Parathyroid adenoma (tissue), 2 donors: ENCODE measurements around the gene SLC12A6.
A peak's percentile ranks its signal among the peaks of the same experiment; 100 is the strongest.

ENCODE experiments used
- H2AFZ ChIP-seq: fragments of 300-600 bp; sonication (generic); one replicate; pipeline ENCODE4 v1.7.0; 2017; ENCODE audit warnings: antibody characterized with exemption, mild to moderate bottlenecking
- H3K27ac ChIP-seq: fragments of 300-600 bp; sonication (generic); one replicate; pipeline ENCODE4 v1.7.0; 2017
- H3K27me3 ChIP-seq: fragments of 300-600 bp; sonication (generic); one replicate; pipeline ENCODE4 v1.7.0; 2017; ENCODE audit warnings: low read length; ENCODE audit not compliant: control insufficient read depth, insufficient read depth
- H3K36me3 ChIP-seq: fragments of 300-600 bp; sonication (generic); one replicate; pipeline ENCODE4 v1.7.0; 2017; ENCODE audit warnings: low read length; ENCODE audit not compliant: control insufficient read depth, insufficient read depth
- H3K4me1 ChIP-seq: fragments of 300-600 bp; sonication (generic); one replicate; pipeline ENCODE4 v1.7.0; 2017; ENCODE audit warnings: control low read depth
- H3K4me2 ChIP-seq: fragments of 300-600 bp; sonication (generic); one replicate; pipeline ENCODE4 v1.7.0; 2017; ENCODE audit warnings: low read length
- H3K4me3 ChIP-seq: fragments of 300-600 bp; sonication (generic); one replicate; pipeline ENCODE4 v1.7.0; 2017; ENCODE audit warnings: low read depth, low read length
- H3K79me2 ChIP-seq: fragments of 300-600 bp; sonication (generic); one replicate; pipeline ENCODE4 v1.7.0; 2017; ENCODE audit warnings: control low read depth
- H3K9ac ChIP-seq: fragments of 300-600 bp; sonication (generic); one replicate; pipeline ENCODE4 v1.7.0; 2017; ENCODE audit warnings: mild to moderate bottlenecking
- H3K9me3 ChIP-seq: fragments of 300-600 bp; sonication (generic); one replicate; pipeline ENCODE4 v1.7.0; 2017; ENCODE audit warnings: low read length; ENCODE audit not compliant: control insufficient read depth
- CTCF ChIP-seq: fragments of 300-600 bp; sonication (generic); IDR thresholded peaks from one replicate; pipeline ENCODE4 v1.7.0; 2017; ENCODE audit warnings: antibody characterized with exemption, mild to moderate bottlenecking
- donor health status: primary hyperparathyroidism.

SLC12A6 gene

DNA sequence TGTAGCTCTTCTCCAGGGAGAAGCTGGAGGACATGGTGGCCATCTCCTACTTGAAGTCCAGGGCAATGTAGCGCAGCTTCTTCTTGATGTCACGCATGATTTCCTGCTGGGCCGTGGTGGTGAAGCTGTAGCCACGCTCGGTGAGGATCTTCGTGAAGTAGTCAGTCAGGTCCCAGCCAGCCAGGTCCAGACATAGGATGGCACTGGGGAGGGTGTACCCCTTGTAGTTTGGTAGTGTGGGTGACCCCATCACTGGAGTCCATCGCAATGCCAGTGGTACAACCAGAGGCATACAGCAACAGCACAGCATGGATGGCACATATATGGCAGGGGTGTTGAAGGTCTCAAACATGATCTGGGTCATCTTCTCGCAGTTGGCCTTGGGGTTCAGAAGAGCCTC is 36.4 kb upstream of the SLC12A6 start:
- H3K79me2 ChIP-seq, result no peaks in the 10 kb centered on the region
- no peaks in the 10 kb centered on the region for H3K9me3 ChIP-seq
- TF ChIP-seq CTCF, result no peak
- no peaks in the 10 kb centered on the region for H3K27me3 ChIP-seq
- H2AFZ ChIP-seq, result no peak overlapping the region
- H3K4me1 ChIP-seq, result no peaks in the 10 kb centered on the region
- H3K4me3 ChIP-seq, result no peak overlapping the region
- no peak overlapping the region for H3K27ac ChIP-seq
- no peaks in the 10 kb centered on the region for H3K36me3 ChIP-seq
- H3K4me2 ChIP-seq, result no peak overlapping the region
- H3K9ac ChIP-seq, result no peak overlapping the region

GRCh38 chr15:34370643-34371042 is 33.1 kb upstream of the SLC12A6 start:
- no peak overlapping the region for H3K4me2 ChIP-seq
- no peak overlapping the region for H3K27ac ChIP-seq
- no peaks in the 10 kb centered on the region for H3K4me1 ChIP-seq
- TF ChIP-seq CTCF, result no peak
- H3K36me3 ChIP-seq, result no peaks in the 10 kb centered on the region
- no peaks in the 10 kb centered on the region for H3K9me3 ChIP-seq
- H2AFZ ChIP-seq, result no peak overlapping the region
- H3K4me3 ChIP-seq, result no peak overlapping the region
- no peaks in the 10 kb centered on the region for H3K27me3 ChIP-seq
- H3K79me2 ChIP-seq, result no peaks in the 10 kb centered on the region
- no peak overlapping the region for H3K9ac ChIP-seq

DNA sequence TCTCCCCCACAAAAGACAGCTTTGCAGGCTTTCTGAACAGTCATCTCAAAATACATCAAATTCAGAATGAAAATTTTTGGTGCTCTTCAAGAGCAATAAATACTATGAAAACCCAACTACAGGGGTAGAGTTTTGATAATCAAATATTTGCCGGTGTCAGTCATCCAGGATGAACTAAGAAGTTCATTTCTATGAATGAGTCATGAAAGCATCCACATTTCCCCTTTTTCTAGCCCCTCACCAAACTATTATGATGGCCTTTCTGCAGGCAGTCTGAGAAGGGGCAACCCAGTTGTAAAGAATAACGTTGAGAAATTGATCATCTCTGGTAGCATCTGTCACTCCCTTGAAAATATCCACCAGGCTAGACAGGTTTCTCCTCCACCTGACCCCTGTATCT is 32.5 kb upstream of the SLC12A6 start:
- Histone ChIP-seq H3K9ac (no peak overlapping the region), H3K4me3 (no peak overlapping the region), H3K4me2 (no peak overlapping the region), H3K36me3 (no peaks in the 10 kb centered on the region), H2AFZ (no peak overlapping the region), H3K79me2 (no peaks in the 10 kb centered on the region), H3K27me3 (no peaks in the 10 kb centered on the region), H3K27ac (no peak overlapping the region), H3K9me3 (no peaks in the 10 kb centered on the region), H3K4me1 (no peaks in the 10 kb centered on the region)
- no peak for TF ChIP-seq CTCF

- Histone ChIP-seq H3K4me3 (peak within 1 kb of the TSS; percentile 86), H3K27ac (peak within 1 kb of the TSS; percentile 87), H3K9ac (peak within 1 kb of the TSS; percentile 5), H3K36me3 (no peaks in the 10 kb centered on the region), H2AFZ (peak within 1 kb of the TSS; percentile 81), H3K79me2 (no peaks in the 10 kb centered on the region), H3K4me2 (peak within 1 kb of the TSS; percentile 97), H3K4me1 (no peaks in the 10 kb centered on the region), H3K9me3 (no peaks in the 10 kb centered on the region), H3K27me3 (no peaks in the 10 kb centered on the region)
- TF ChIP-seq CTCF, result peak; percentile 87
These were observed 29.8 kb upstream of the SLC12A6 start, which contains the start of gene LPCAT4 for GRCh38 chr15:34367101-34368081. TSS of gene LPCAT4 (minus strand) at chr15:34367196. CDS start at chr15:34367100, 96 bp downstream.
